Measurements from ENCODE around the gene PELO. TPM values are rescaled to one million over a fixed set of nuclear protein-coding genes. Genes with fewer than 3 reads are reported as not detected.

PELO gene, protein sequence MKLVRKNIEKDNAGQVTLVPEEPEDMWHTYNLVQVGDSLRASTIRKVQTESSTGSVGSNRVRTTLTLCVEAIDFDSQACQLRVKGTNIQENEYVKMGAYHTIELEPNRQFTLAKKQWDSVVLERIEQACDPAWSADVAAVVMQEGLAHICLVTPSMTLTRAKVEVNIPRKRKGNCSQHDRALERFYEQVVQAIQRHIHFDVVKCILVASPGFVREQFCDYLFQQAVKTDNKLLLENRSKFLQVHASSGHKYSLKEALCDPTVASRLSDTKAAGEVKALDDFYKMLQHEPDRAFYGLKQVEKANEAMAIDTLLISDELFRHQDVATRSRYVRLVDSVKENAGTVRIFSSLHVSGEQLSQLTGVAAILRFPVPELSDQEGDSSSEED
- 10 to 100 TPM; 49.3 to 51.1 TPM for total RNA-seq
- 10 to 100 TPM in 1 of 2 donors, 1 to 10 TPM in 1; 5.0 to 22.0 TPM for polyA plus RNA-seq
- long read RNA-seq, donor 1, transcript PELO-202 (2 exons, 888 nt) = major isoform, 7 of 39 reads
- long read RNA-seq, donor 1, partial matches to known transcripts = 32 of 39 reads
- long read RNA-seq, donor 1, other reads (novel, unspliced or antisense) = 0 of 39 reads
- long read RNA-seq, donor 2, partial matches to known transcripts = 7 of 7 reads
- long read RNA-seq, donor 2, other reads (novel, unspliced or antisense) = 0 of 7 reads
- long read RNA-seq, donor 3, partial matches to known transcripts = 13 of 16 reads
- long read RNA-seq, donor 3, other reads (novel, unspliced or antisense) = 0 of 16 reads
- long read RNA-seq, donor 4, partial matches to known transcripts = 19 of 19 reads
- long read RNA-seq, donor 4, other reads (novel, unspliced or antisense) = 0 of 19 reads
- long read RNA-seq, donor 5, partial matches to known transcripts = 22 of 25 reads
- long read RNA-seq, donor 5, other reads (novel, unspliced or antisense) = 0 of 25 reads

DNA sequence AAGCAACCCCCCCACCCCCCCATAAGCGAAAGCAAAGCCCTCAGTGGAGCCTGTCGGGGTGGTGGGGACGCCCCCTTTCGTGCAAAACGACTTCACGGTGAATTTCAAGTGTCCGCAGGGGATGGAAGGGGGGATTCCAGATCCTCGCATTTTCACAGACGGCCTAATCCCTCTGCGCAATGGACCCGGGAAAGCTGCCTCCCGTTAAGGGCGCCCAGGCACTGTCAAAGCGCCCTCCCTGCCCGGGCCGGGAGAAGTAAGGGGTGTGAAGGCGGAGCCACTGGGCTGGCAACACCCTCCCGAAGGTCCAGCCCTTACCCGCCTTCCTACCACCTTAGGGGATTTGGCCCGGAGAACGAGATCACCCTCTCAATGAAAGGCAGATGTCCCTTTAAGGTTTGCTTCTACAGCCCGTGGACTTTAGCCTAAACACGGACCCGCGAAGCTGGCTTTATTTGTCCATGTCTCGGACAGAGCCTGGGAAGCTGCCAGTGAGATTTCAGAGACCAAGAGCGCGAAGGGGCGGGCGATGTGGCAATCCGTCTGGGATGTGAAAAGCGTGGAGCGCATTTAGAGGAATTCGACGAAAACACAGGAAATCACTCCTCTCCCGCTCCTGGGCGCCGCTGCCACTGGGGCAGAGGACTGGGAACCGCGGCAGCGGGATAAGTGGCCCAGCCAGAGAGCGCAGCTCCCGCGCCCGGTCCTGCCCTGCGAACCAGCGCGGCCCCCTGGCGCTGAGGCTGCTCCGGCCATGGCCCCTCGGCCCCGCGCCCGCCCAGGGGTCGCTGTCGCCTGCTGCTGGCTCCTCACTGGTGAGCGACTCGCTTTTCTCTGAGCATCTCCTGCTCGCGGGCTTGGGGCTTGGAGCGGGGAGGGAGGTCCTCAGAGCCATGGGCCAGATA is at the start of gene PELO, which contains the start of gene ITGA1:
Gene PELO (plus strand): TSS at position 317 of the 905 bp plus-strand sequence. CDS start 12,479 bp downstream, outside the sequence.
Gene ITGA1 (plus strand): TSS at position 317 of the 905 bp plus-strand sequence. CDS start 438 bp downstream, at position 755.
- peak; percentile 89 to 96 (median 93) for DNase-seq
- H3K4me3 ChIP-seq = peak within 1 kb of the TSS; percentile 69
- peak within 1 kb of the TSS; percentile 75 to 85 for H3K27ac ChIP-seq (ENCODE audit: low read depth in 1 of 2, low read length in 1 of 2)
- no peaks in the 10 kb centered on the region for H3K9me3 ChIP-seq (ENCODE audit: control insufficient read depth in 4 of 4, insufficient read depth in 3 of 4, low read length in 3 of 4)
- H3K36me3 ChIP-seq (ENCODE audit: control insufficient read depth in 4 of 4, insufficient read depth in 4 of 4, low read length in 4 of 4) = peaks cover 0 to 6% (median 0%) of the 10 kb centered on the region in 4 donors
- WGBS, 2 donors = 0 to 1% methylated on average over 61 of the region's 61 CpGs
- TF ChIP-seq, protein P1, sequence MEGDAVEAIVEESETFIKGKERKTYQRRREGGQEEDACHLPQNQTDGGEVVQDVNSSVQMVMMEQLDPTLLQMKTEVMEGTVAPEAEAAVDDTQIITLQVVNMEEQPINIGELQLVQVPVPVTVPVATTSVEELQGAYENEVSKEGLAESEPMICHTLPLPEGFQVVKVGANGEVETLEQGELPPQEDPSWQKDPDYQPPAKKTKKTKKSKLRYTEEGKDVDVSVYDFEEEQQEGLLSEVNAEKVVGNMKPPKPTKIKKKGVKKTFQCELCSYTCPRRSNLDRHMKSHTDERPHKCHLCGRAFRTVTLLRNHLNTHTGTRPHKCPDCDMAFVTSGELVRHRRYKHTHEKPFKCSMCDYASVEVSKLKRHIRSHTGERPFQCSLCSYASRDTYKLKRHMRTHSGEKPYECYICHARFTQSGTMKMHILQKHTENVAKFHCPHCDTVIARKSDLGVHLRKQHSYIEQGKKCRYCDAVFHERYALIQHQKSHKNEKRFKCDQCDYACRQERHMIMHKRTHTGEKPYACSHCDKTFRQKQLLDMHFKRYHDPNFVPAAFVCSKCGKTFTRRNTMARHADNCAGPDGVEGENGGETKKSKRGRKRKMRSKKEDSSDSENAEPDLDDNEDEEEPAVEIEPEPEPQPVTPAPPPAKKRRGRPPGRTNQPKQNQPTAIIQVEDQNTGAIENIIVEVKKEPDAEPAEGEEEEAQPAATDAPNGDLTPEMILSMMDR (IDR thresholded peaks at IDR 0.05; ENCODE audit: control extremely low read depth, extremely low read depth) = peak; percentile 14
- no peaks in the 10 kb centered on the region for H3K27me3 ChIP-seq (ENCODE audit: control insufficient read depth in 3 of 3, insufficient read depth in 3 of 3, low read length in 2 of 3)
- ATAC-seq (ENCODE audit: insufficient read depth, low FRiP score) = peak; percentile 90
- peak within 1 kb of the TSS in 1 of 2 donors; percentile 96 for H3K9ac ChIP-seq (ENCODE audit: insufficient read depth in 1 of 2, low read length in 2 of 2)
- peaks cover 0 to 22% (median 1%) of the 10 kb centered on the region in 5 donors for H3K4me1 ChIP-seq (ENCODE audit: control insufficient read depth in 5 of 5, insufficient read depth in 5 of 5, low read length in 5 of 5)

DNA sequence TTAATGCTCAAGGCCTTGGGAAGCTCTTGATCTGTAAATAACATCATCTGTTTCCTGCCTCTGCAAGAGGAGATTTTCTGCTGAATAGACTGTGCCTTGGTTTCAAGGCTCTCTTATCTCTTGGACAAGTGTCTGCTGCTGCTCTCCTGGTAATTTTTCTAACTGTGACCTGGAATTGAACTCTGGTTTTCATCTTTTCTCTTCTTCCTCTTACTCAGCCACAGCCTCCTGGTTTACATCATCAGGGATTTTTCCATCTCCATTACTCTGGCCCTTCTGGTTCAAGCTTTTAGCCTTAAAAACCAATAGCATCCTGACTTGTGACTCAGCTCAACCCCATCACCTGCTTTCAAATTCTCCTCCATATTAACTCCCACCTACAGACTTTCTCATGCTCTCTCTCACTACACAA is 49.6 kb upstream of the PELO start:
- ATAC-seq (ENCODE audit: insufficient read depth, low FRiP score) (no peak), DNase-seq (no peak)
- Histone ChIP-seq H3K9ac (ENCODE audit: insufficient read depth in 1 of 2, low read length in 2 of 2) (no peak overlapping the region), H3K4me1 (ENCODE audit: control insufficient read depth in 5 of 5, insufficient read depth in 5 of 5, low read length in 5 of 5) (peaks cover 0 to 13% (median 0%) of the 10 kb centered on the region in 5 donors), H3K36me3 (ENCODE audit: control insufficient read depth in 4 of 4, insufficient read depth in 4 of 4, low read length in 4 of 4) (no peaks in the 10 kb centered on the region), H3K27ac (ENCODE audit: low read depth in 1 of 2, low read length in 1 of 2) (no peak overlapping the region), H3K4me3 (no peak overlapping the region), H3K9me3 (ENCODE audit: control insufficient read depth in 4 of 4, insufficient read depth in 3 of 4, low read length in 3 of 4) (no peaks in the 10 kb centered on the region), H3K27me3 (ENCODE audit: control insufficient read depth in 3 of 3, insufficient read depth in 3 of 3, low read length in 2 of 3) (no peaks in the 10 kb centered on the region)
- TF ChIP-seq, protein P1 (IDR thresholded peaks at IDR 0.05; ENCODE audit: control extremely low read depth, extremely low read depth) = no peak

DNA sequence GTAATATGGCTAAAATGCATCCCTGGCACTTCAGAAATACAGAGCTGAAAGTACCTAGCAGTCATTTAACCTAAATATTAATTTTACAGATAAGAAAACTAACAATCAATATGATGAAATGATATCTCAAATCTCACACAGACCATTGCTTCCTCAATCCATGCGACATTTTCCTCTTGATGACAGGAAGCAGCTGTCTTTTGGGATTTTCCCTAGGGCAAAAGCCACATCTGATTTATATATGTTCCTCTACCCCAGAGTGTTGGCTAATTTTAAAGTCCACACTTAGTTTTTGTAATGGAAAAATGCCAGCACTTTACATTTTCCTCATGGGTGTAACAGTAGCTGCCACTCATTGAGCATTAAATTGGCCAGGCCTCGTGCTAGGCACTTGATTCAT is 47.7 kb upstream of the PELO start:
- Histone ChIP-seq H3K27me3 (ENCODE audit: control insufficient read depth in 3 of 3, insufficient read depth in 3 of 3, low read length in 2 of 3) (no peaks in the 10 kb centered on the region), H3K9me3 (ENCODE audit: control insufficient read depth in 4 of 4, insufficient read depth in 3 of 4, low read length in 3 of 4) (no peaks in the 10 kb centered on the region), H3K4me1 (ENCODE audit: control insufficient read depth in 5 of 5, insufficient read depth in 5 of 5, low read length in 5 of 5) (peaks cover 0 to 26% (median 0%) of the 10 kb centered on the region in 5 donors), H3K9ac (ENCODE audit: insufficient read depth in 1 of 2, low read length in 2 of 2) (no peak overlapping the region), H3K27ac (ENCODE audit: low read depth in 1 of 2, low read length in 1 of 2) (no peak overlapping the region), H3K4me3 (no peak overlapping the region), H3K36me3 (ENCODE audit: control insufficient read depth in 4 of 4, insufficient read depth in 4 of 4, low read length in 4 of 4) (no peaks in the 10 kb centered on the region)
- DNase-seq (no peak), ATAC-seq (ENCODE audit: insufficient read depth, low FRiP score) (no peak)
- TF ChIP-seq, protein P1 (IDR thresholded peaks at IDR 0.05; ENCODE audit: control extremely low read depth, extremely low read depth) = no peak
- 57 to 62% methylated on average over 2 of the region's 2 CpGs for WGBS, 2 donors
